ENCODE data around the gene C1QB.

GRCh38 chr1:22689505-22689904 is 36.5 kb downstream of the C1QB start:
- TF ChIP-seq CTCF (IDR thresholded peaks at IDR 0.05) = no peak
- TF ChIP-seq POLR2A (IDR thresholded peaks at IDR 0.05) = no peak
